Pons (tissue), 1 donor: ENCODE results near the gene ZNF367.
A peak's percentile ranks its signal among the peaks of the same experiment; 100 is the strongest.
"Not testable (repeated sequence)": the region's sequence is repeated elsewhere in the genome, so short reads cannot be mapped to it uniquely, and the experiment has no call there.

Experiments
- DNase-seq: peaks from one replicate; pipeline ENCODE4 v3.0.0-alpha.2; 2016; ENCODE audit warnings: low spot score

ZNF367 gene

GRCh38 chr9:96400132-96400910 is 17.8 kb downstream of the ZNF367 start:
- DNase-seq, result no peak

- no peak for DNase-seq
These were observed 18.9 kb downstream of the ZNF367 start for GRCh38 chr9:96399325-96399633.

GRCh38 chr9:96398582-96399324 is 19.4 kb downstream of the ZNF367 start:
- no peak for DNase-seq

- DNase-seq, result no peak
These were observed 22.2 kb downstream of the ZNF367 start for GRCh38 chr9:96395964-96396363.

GRCh38 chr9:96394832-96395496 is 23.2 kb downstream of the ZNF367 start:
- DNase-seq, result no peak

- DNase-seq, result no peak
These were observed 25.9 kb downstream of the ZNF367 start for GRCh38 chr9:96392263-96392662.

GRCh38 chr9:96391021-96391765 is 27.0 kb downstream of the ZNF367 start:
- no peak for DNase-seq

- no peak for DNase-seq
These were observed 30.0 kb downstream of the ZNF367 start for GRCh38 chr9:96388144-96388543.

GRCh38 chr9:96386157-96386556 is 32.0 kb downstream of the ZNF367 start:
- DNase-seq, result no peak

GRCh38 chr9:96383165-96383942 is 34.8 kb downstream of the ZNF367 start, which contains the start of gene SLC35D2:
SLC35D2 (minus strand) TSS chr9:96383711; CDS start chr9:96383634, 77 bp downstream.
- DNase-seq, result peak; percentile 28

- DNase-seq, result peak; percentile 55
These were observed 35.4 kb downstream of the ZNF367 start for GRCh38 chr9:96382839-96383164.

- peak; percentile 29 for DNase-seq
These were observed 36.0 kb downstream of the ZNF367 start for GRCh38 chr9:96382175-96382574.

GRCh38 chr9:96381696-96382095 is 36.5 kb downstream of the ZNF367 start:
- peak; percentile 17 for DNase-seq

- DNase-seq, result no peak
These were observed 37.0 kb downstream of the ZNF367 start for GRCh38 chr9:96381125-96381524.

GRCh38 chr9:96379461-96379860 is 38.7 kb downstream of the ZNF367 start:
- peak; percentile 89 for DNase-seq

- no peak for DNase-seq
These were observed 40.0 kb downstream of the ZNF367 start for GRCh38 chr9:96378187-96378586.

GRCh38 chr9:96376891-96377874 is 41.0 kb downstream of the ZNF367 start:
- no peak for DNase-seq

GRCh38 chr9:96375507-96375906 is 42.7 kb downstream of the ZNF367 start:
- not testable (repeated sequence) for DNase-seq

- no peak for DNase-seq
These were observed 50.2 kb downstream of the ZNF367 start for GRCh38 chr9:96367943-96368342.
